GM12865 (cell line): ENCODE data around the gene ERCC1.
A peak's percentile ranks its signal among the peaks of the same experiment; 100 is the strongest.

ENCODE experiments used
- DNase-seq: peaks from one replicate; pipeline ENCODE4 v3.0.0; 2010; ENCODE audit warnings: low read depth
- H3K4me3 ChIP-seq: 2 replicates; pipeline ENCODE4 v1.5.1; 2011; ENCODE audit warnings: mild to moderate bottlenecking, low read depth, low read length, control low read depth
- TF ChIP-seq, protein P1 (sequence below): IDR thresholded peaks from 2 replicates; pipeline ENCODE4 v1.5.1; 2011; ENCODE audit warnings: low read length, control low read depth, low read depth, inconsistent platforms; ENCODE audit not compliant: insufficient read depth; ENCODE audit errors: missing control alignments

ERCC1 gene

GRCh38 chr19:45446944-45447343 lies 23.2 kb upstream of the ERCC1 start:
- no peak for DNase-seq

DNA sequence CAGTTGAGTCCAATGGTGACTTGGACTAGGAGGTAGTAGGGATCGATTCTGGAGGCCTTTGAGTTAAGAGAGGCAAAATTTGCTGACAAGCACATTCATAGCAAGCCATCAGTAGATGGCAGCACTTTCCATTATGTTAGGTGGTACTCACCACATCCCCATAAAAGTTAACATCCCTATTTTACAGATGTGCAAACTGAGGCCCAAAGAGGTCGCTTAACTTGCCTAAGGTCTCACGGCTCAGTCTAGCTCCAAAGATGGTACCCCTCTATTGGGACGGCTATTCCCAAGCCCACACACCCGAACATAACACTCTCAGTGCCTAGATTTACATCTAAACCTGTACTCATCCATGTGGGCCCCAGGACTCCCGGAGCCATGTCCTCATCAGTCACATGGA lies 22.6 kb upstream of the ERCC1 start:
- DNase-seq: peak; percentile 62
- TF ChIP-seq, protein P1, sequence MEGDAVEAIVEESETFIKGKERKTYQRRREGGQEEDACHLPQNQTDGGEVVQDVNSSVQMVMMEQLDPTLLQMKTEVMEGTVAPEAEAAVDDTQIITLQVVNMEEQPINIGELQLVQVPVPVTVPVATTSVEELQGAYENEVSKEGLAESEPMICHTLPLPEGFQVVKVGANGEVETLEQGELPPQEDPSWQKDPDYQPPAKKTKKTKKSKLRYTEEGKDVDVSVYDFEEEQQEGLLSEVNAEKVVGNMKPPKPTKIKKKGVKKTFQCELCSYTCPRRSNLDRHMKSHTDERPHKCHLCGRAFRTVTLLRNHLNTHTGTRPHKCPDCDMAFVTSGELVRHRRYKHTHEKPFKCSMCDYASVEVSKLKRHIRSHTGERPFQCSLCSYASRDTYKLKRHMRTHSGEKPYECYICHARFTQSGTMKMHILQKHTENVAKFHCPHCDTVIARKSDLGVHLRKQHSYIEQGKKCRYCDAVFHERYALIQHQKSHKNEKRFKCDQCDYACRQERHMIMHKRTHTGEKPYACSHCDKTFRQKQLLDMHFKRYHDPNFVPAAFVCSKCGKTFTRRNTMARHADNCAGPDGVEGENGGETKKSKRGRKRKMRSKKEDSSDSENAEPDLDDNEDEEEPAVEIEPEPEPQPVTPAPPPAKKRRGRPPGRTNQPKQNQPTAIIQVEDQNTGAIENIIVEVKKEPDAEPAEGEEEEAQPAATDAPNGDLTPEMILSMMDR: peak; percentile 45
- no peak overlapping the region for H3K4me3 ChIP-seq

More at GRCh38 chr19:45446944-45447343, 23.2 kb upstream of the ERCC1 start:
- no peak overlapping the region for H3K4me3 ChIP-seq
- TF ChIP-seq, protein P1: no peak

- H3K4me3 ChIP-seq: no peak overlapping the region
- DNase-seq: no peak
- TF ChIP-seq, protein P1: no peak
Observed at GRCh38 chr19:45445139-45445538, 21.4 kb upstream of the ERCC1 start.

GRCh38 chr19:45444318-45445041 lies 20.8 kb upstream of the ERCC1 start:
- TF ChIP-seq, protein P1: no peak
- H3K4me3 ChIP-seq: peak overlapping the region; percentile 57
- DNase-seq: peak; percentile 90

GRCh38 chr19:45443462-45444317 lies 20.0 kb upstream of the ERCC1 start:
- DNase-seq: peak; percentile 81

GRCh38 chr19:45442778-45443461 lies 19.2 kb upstream of the ERCC1 start:
- peak overlapping the region; percentile 53 for H3K4me3 ChIP-seq
- DNase-seq: peak; percentile 44
- TF ChIP-seq, protein P1: no peak

More at GRCh38 chr19:45443462-45444317, 20.0 kb upstream of the ERCC1 start:
- TF ChIP-seq, protein P1: no peak
- peak overlapping the region; percentile 53 for H3K4me3 ChIP-seq
